Measurements from ENCODE around the gene PHLDA2.

The PHLDA2 gene

DNA sequence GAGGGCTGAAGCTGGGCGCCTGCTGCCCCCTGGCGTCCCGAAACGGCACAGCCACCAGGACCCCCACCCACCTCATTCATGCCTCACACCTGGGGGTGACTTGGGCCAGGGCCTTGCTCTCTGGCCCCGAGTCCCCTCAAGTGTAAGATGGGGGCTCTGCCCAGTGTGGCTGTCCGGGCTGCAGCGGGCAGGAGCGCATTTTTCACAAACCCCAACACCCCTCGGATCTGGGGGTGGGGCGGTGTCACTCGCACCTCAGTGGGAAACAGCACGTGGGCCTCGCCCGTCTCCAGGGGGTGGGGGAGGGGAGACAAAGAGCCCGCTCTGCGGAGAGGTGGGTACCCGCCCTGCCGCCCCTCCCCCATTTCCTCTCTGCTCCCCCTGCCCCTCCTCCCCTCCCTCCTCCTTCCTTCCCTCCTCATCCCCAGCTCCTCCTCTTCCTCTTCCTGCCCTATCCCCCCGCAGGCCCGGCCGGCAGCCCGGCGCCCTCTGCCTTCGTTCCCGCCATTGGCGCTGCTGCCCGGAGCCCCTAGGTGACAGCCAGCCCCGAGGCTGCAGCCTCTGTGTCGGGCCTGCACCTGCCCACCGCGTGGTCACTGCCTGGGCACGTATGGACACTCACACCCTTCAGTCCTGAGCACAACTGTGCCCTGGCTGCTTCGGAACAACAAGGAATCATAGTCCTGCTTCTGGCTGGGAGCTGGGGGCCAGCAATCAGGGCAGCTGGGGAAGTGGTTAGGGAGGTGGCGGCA lies 36.8 kb downstream of the PHLDA2 start:
- no peak for DNase-seq

GRCh38 chr11:2891326-2892214 lies 37.6 kb downstream of the PHLDA2 start:
- DNase-seq, result no peak

DNA sequence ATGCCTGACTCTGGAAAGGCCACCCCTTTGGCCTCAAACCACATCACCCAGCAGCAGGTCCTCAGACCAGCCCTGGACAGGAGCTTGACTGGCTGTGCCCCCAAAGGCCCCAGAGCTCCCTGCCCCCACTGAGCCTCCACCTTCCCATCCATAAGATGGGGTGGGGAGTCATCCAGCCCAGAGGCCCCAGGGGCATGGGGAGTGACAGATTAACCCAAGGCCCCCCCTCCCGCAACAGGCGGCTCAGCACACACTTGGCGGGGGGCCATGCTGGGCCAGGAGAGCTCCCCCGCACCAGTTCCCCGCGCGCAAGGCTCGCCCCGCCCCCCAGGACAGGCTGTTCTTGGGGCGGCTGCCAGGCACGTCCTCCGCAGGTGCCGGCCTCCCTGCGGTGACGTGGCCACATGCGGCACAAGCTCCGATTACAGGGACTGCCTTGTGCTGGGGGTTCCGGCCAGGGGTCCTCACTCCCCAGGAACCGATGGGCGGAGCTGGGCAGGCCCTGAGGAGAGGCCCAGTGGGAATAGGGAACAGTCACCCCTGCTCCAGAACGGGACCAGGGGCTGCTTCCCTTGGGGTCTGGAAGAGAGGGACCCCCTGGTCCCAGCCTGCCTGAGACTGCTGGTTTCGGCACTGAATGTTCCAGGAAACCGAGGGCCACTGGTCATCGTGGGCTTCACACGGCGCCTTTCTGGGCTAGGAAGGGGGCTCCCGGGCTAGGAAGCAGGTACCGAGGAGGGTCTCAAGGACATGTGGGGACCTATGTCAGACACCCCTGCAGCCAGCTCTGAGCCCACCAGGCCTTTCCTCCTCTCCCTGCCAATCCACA lies 38.5 kb downstream of the PHLDA2 start:
- no peak for DNase-seq

DNA sequence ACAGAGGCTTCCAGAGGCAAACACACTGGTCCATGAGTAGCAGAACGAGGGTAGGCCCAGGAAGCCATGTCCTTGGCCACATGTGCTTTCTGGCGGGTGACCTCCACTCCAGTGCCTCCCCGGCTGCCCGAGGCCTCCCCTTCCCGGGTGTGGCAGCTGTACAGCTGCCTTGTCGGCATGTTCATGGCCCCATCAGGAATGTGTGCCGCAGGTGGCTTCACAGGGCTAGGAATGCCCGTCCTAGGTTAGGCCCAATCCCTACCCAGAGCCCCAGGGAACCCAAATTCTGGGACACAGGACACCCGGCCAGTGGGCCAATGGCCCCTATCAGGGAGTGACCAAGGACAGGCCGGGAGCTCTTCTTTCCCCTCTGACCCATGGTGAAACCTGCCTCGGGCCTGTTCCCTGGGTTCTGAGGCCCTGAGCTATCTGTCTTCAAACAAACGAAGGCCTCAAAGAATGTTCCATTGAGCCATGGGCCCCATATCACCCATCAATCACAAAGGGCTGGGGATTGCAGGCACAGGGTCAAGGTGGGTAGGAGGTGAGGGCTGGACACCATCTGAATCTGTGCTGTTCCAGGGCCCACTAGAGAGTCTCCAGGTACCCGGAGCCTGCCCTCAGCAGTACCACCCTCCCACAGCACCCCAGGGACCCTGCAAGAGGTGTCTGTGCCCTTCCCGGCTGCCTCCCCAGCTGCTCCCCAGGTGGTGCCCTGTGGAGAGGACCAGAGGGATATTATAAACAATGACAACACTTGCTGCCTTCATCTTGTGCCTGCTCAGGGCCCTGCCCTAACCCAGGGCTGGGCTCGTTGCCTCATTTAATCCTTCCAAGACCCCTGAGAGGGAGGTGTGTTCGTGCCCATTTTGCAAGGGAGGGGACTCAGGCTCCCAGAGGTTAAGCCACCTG lies 39.6 kb downstream of the PHLDA2 start:
- no peak for DNase-seq

- DNase-seq, result no peak
These were observed 40.8 kb downstream of the PHLDA2 start for GRCh38 chr11:2888266-2888968.

- no peak for DNase-seq
These were observed 41.6 kb downstream of the PHLDA2 start for GRCh38 chr11:2887515-2888195.

DNA sequence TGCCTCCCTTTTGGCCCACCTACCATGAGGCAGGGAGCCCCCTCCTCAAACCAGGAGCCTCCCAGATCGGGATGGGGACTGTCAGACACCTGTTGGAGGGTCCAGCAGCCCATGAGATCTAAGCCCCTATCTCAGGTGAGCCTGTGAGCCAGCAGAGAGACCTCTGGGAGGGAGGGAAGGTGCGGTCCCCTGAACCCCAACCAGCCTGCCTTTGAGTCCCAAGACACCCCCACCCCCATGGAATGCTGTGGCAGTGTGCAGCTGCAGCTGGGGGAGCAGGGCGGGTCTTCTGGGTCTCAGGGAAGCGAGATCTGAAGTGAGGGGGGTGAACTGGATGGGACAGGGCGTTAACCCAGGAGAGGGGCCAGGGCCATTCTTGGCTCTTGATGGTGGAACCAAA lies 42.3 kb downstream of the PHLDA2 start:
- DNase-seq, result no peak

GRCh38 chr11:2886191-2886894 lies 42.9 kb downstream of the PHLDA2 start:
- no peak for DNase-seq

DNA sequence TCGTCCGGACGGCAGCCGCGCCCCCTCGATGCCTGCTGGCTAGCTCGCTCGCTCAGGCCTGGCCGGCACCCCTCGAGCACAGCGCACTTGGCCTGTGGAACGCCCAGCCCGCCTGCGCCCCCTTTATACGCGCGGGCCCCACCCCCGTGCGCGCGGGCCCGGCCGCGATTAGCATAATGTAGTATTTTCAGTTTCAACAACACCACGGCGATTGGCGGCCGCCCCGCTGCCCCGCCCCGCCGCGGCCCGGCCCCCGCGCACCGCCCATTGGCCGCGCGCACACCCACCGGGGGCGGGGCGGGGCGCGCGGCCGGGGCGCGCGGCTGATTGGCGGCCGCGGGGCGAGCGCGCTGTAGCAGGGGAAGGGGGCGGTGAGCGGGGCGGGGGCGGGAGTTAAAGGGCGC lies 43.5 kb downstream of the PHLDA2 start, which contains the start of gene CDKN1C:
Gene CDKN1C (minus strand): TSS at position 98 of the 404 bp plus-strand sequence. CDS start 319 bp downstream, outside the sequence.
- no peak for DNase-seq

- no peak for DNase-seq
These were observed 44.1 kb downstream of the PHLDA2 start for GRCh38 chr11:2885017-2885677.

DNA sequence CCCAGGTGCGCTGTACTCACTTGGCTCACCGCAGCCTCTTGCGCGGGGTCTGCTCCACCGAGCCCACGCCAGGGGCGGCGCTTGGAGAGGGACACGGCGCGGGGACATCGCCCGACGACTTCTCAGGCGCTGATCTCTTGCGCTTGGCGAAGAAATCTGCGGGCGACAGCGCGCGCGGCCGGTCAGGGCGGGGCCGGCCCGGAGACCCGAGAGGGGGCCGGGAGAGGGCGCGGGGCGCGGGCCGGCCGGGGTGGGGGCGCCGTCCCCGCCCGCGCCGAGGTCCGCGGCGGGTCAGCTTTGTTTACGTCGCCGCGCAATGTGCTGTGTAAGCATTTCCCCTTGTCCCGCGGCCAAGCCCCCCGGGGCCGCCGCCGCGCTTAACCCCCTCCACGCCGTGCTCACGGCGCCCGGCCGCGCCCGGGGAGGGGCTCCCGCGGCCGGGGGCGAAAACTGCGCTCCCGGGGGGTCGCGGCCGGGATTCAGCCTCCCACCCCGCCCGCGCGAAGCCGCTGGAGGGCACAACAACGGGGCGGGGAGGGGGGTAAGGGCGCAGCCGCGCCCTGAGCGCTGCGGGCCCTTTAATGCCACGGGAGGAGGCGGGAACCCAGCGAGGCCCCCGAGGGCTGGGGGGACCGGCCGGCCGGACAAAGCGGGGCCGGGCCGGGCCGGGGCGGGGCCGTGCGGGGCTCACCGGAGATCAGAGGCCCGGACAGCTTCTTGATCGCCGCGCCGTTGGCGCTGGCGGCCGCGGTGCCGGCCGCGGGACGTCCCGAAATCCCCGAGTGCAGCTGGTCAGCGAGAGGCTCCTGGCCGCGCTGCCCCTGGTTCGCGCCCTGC lies 45.0 kb downstream of the PHLDA2 start:
- DNase-seq, result no peak

DNA sequence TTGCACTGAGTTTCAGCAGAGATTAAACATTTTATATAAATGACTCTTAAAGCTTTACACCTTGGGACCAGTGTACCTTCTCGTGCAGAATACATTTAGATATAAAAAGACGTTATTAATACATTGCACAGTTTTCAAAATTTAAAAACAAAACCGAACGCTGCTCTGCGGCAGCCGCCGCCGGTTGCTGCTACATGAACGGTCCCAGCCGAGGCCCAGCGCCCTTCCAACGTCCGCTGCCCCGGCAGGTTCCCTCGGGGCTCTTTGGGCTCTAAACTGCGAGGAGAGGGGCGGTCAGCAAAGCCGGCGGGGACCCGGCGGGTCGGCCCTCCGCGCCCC lies 45.6 kb downstream of the PHLDA2 start:
- no peak for DNase-seq

DNA sequence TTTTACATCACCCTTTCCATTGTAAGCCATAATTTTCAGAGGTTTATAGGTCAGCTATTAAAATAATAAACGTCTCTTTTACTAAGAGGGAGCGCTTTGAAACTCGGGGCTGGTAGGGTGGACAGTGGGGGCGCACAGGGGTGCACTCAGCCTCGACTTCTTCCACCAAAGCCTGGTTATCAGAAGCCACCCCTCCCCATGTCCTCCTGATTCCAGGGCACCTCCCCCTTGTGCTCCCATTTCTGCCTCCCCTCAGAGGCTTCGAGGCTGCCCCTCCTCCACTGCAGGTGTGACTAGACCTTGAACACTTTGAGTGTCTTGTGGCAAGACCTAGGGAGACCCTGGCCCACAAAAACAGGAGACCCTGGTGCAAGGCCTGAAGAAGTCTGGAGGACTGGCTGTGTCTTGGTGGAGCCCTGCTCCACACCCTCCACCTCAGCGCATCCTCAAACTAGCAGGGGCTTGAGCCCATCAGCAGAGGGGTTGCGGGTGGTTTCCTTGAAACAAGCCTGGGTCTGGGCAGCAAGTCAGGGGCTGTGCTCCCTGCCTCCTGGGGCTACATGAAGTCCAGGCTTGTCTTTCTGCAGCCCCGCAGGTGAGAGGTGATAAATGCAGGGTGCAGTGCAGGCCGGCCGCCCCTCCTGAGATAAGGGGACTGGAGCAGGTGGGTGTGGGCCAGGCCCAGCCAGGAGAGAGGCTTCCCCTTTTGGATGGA lies 46.7 kb downstream of the PHLDA2 start:
- DNase-seq, result no peak

GRCh38 chr11:2881981-2882375 lies 47.2 kb downstream of the PHLDA2 start:
- DNase-seq, result no peak

GRCh38 chr11:2881076-2881980 lies 47.9 kb downstream of the PHLDA2 start:
- no peak for DNase-seq

GRCh38 chr11:2880646-2881045 lies 48.6 kb downstream of the PHLDA2 start:
- DNase-seq, result no peak

DNA sequence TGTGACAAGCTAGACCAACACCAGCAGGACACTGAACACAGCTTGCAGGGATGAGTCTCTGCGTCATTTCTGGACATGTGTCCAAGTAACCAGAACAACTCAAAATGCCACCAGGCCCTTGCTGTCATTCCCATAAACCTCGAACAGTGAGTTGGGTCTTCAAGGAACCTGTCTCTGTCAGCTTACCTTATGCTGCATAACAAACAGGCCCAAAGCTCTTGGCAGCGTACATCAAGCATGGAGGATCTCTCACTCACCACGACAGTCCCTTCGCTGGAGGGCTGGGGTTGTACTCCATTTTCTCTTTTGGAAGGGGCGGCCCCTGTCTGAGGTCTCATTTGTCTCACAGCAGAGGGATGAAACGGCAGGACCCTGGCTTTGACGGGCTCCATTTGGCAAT lies 50.4 kb downstream of the PHLDA2 start:
- no peak for DNase-seq
